Glutamatergic neuron (in vitro differentiated cells): ENCODE measurements around the gene ELF2. TPM values are rescaled to one million over a fixed set of nuclear protein-coding genes. Genes with fewer than 3 reads are reported as not detected.
A peak's percentile ranks its signal among the peaks of the same experiment; 100 is the strongest.

Experiments
- DNase-seq: peaks from one replicate; pipeline ENCODE4 v3.0.0; 2022
- H3K27ac Mint-ChIP-seq: one replicate; pipeline ENCODE4 v1.8.0; 2020; ENCODE audit warnings: mild to moderate bottlenecking, mixed read lengths, inconsistent platforms; ENCODE audit not compliant: unreplicated experiment
- H3K27me3 Mint-ChIP-seq: one replicate; pipeline ENCODE4 v1.8.0; 2020; ENCODE audit warnings: mild to moderate bottlenecking, moderate library complexity, mixed read lengths, inconsistent platforms; ENCODE audit not compliant: unreplicated experiment
- H3K36me3 Mint-ChIP-seq: one replicate; pipeline ENCODE4 v1.8.0; 2020; ENCODE audit warnings: mild to moderate bottlenecking, mixed read lengths, inconsistent platforms; ENCODE audit not compliant: unreplicated experiment
- H3K4me1 Mint-ChIP-seq: one replicate; pipeline ENCODE4 v1.8.0; 2020; ENCODE audit warnings: mild to moderate bottlenecking, low read depth, mixed read lengths, inconsistent platforms; ENCODE audit not compliant: unreplicated experiment
- H3K4me3 Mint-ChIP-seq: one replicate; pipeline ENCODE4 v1.8.0; 2020; ENCODE audit warnings: mild to moderate bottlenecking, mixed read lengths, inconsistent platforms; ENCODE audit not compliant: unreplicated experiment
- H3K9me3 Mint-ChIP-seq: one replicate; pipeline ENCODE4 v1.8.0; 2020; ENCODE audit warnings: mild to moderate bottlenecking, moderate library complexity, mixed read lengths, inconsistent platforms; ENCODE audit not compliant: unreplicated experiment
- CTCF ChIP-seq: fragments of 200-600 bp; sonication (generic); IDR thresholded peaks from one replicate; pipeline ENCODE4 v1.5.0; 2021; ENCODE audit not compliant: partially characterized antibody, unreplicated experiment
- total RNA-seq: library from RNA; stranded (reverse); fragmentation: NEBNext Ultra II Directional; extraction: Animal tissue kit (Norgen Biotek cat#: 25700); gene quantifications from one replicate; pipeline ENCODE4 v1.2.1, GENCODE V29; 2021; ENCODE audit not compliant: unreplicated experiment

The ELF2 gene
- total RNA-seq, 1 donor from 2014 or later, result 32.4 TPM

GRCh38 chr4:139083607-139083955 is 93.4 kb downstream of the ELF2 start:
- H3K27me3 Mint-ChIP-seq, result peaks cover 5% of the 10 kb centered on the region
- peak; percentile 64 for DNase-seq
- H3K9me3 Mint-ChIP-seq, result peaks cover 10% of the 10 kb centered on the region
- H3K27ac Mint-ChIP-seq, result peak overlapping the region; percentile 92
- peak overlapping the region; percentile 95 for H3K4me3 Mint-ChIP-seq
- peaks cover 2% of the 10 kb centered on the region for H3K4me1 Mint-ChIP-seq
- no peak for TF ChIP-seq CTCF
- H3K36me3 Mint-ChIP-seq, result no peaks in the 10 kb centered on the region

GRCh38 chr4:139082750-139083606 is 94.0 kb downstream of the ELF2 start:
- Mint-ChIP-seq H3K27ac (peak overlapping the region; percentile 92), H3K36me3 (no peaks in the 10 kb centered on the region), H3K9me3 (peaks cover 10% of the 10 kb centered on the region), H3K4me3 (peak overlapping the region; percentile 95), H3K4me1 (peaks cover 2% of the 10 kb centered on the region), H3K27me3 (peaks cover 2% of the 10 kb centered on the region)
- TF ChIP-seq CTCF, result no peak
- DNase-seq, result peak; percentile 91

- TF ChIP-seq CTCF, result no peak
- Mint-ChIP-seq H3K36me3 (no peaks in the 10 kb centered on the region), H3K4me1 (peaks cover 2% of the 10 kb centered on the region), H3K27ac (no peak overlapping the region), H3K27me3 (peaks cover 2% of the 10 kb centered on the region), H3K9me3 (peaks cover 5% of the 10 kb centered on the region), H3K4me3 (no peak overlapping the region)
- DNase-seq, result no peak
Observed at GRCh38 chr4:139078926-139079325, 98.1 kb downstream of the ELF2 start.

- no peak overlapping the region for H3K4me3 Mint-ChIP-seq
Observed at GRCh38 chr4:139077567-139078355, 99.3 kb downstream of the ELF2 start.

More at GRCh38 chr4:139077567-139078355, 99.3 kb downstream of the ELF2 start:
- TF ChIP-seq CTCF, result no peak
- DNase-seq, result no peak
- peaks cover 2% of the 10 kb centered on the region for H3K4me1 Mint-ChIP-seq
- H3K27ac Mint-ChIP-seq, result no peak overlapping the region
- H3K9me3 Mint-ChIP-seq, result peaks cover 1% of the 10 kb centered on the region
- no peaks in the 10 kb centered on the region for H3K36me3 Mint-ChIP-seq
- peaks cover under 1% of the 10 kb centered on the region for H3K27me3 Mint-ChIP-seq
